NCI-H2196 treated with DMSO at 0.1 percent for 48 hours (cell line): ENCODE measurements around the gene SWT1.
"Not testable (repeated sequence)": the region's sequence is repeated elsewhere in the genome, so short reads cannot be mapped to it uniquely, and the experiment has no call there.

Source experiments
- DNase-seq: peaks from one replicate; lab custom pipeline; 2025; ENCODE audit not compliant: unreplicated experiment; lab: John Stamatoyannopoulos, UW

SWT1 gene

DNA sequence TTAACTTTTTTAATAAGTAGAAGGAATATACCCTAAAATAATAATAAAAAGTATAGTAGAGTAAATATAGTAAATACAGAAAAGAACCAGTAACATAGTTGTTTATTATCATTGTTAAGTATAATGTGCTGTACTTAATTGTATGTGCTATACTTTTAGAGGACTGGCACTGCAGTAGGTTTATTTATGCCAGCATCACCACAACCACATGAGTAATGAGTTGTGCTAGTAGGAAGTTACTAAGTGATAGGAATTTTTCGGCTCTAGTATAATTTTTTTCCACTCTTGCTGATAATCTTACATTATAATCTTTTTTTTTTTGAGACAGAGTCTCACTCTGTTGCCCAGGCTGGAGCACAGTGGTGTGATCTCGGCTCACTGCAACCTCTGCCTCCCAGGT is 88.5 kb downstream of the SWT1 start:
- no peak for DNase-seq

DNA sequence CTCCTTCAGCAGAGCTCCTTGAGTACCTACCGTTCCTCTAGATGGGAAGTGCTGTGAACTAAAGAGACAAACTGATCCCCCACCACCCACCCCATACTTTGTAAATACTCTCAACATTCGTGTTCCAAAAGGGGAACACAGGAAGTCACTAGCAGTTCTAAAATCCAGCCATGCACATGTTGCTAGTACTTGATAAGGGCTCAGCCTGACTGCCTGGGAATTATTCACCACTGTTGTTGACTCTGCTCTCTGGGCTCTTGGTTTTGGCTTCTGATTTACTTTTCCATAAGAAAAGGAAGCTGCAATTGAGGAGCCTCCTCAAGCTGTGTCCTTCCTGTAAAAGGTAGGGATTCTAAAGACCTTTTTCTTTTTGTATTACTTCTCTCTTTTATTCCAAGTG is 92.6 kb downstream of the SWT1 start:
- DNase-seq, result no peak

DNA sequence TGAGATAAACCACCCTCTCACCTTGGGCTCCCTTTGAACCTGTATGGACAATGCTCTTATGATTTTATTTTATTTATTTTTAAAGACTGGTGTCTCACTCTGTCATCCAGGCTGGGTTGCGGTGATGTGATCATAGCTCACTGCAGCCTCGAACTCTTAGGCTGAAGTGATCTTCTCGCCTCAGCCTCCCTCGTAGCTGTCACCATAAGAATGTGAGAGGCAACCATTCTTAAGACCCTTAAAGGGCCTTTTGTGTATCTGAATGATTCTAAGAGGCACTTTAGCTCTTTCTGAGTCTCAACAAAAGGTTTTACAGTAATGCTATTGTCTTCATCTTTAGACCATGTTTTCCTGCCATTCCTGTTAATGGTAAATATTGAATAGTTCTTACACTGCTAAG is 93.1 kb downstream of the SWT1 start:
- DNase-seq, result no peak

DNA sequence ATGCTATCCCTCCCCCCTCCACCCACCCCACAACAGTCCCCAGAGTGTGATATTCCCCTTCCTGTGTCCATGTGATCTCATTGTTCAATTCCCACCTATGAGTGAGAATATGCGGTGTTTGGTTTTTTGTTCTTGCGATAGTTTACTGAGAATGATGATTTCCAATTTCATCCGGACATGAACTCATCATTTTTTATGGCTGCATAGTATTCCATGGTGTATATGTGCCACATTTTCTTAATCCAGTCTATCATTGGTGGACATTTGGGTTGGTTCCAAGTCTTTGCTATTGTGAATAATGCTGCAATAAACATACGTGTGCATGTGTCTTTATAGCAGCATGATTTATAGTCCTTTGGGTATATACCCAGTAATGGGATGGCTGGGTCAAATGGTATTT is 95.0 kb downstream of the SWT1 start:
- not testable (repeated sequence) for DNase-seq

DNA sequence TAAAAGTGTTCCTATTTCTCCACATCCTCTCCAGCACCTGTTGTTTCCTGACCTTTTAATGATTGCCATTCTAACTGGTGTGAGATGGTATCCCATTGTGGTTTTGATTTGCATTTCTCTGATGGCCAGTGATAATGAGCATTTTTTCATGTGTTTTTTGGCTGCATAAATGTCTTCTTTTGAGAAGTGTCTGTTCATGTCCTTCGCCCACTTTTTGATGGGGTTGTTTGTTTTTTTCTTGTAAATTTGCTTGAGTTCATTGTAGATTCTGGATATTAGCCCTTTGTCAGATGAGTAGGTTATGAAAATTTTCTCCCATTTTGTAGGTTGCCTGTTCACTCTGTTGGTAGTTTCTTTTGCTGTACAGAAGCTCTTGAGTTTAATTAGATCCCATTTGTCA is 95.4 kb downstream of the SWT1 start:
- not testable (repeated sequence) for DNase-seq

DNA sequence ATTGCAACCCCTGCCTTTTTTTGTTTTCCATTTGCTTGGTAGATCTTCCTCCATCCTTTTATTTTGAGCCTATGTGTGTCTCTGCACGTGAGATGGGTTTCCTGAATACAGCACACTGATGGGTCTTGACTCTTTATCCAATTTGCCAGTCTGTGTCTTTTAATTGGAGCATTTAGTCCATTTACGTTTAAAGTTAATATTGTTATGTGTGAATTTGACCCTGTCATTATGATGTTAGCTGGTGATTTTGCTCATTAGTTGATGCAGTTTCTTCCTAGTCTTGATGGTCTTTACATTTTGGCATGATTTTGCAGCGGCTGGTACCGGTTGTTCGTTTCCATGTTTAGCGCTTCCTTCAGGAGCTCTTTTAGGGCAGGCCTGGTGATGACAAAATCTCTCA is 98.6 kb downstream of the SWT1 start:
- not testable (repeated sequence) for DNase-seq

DNA sequence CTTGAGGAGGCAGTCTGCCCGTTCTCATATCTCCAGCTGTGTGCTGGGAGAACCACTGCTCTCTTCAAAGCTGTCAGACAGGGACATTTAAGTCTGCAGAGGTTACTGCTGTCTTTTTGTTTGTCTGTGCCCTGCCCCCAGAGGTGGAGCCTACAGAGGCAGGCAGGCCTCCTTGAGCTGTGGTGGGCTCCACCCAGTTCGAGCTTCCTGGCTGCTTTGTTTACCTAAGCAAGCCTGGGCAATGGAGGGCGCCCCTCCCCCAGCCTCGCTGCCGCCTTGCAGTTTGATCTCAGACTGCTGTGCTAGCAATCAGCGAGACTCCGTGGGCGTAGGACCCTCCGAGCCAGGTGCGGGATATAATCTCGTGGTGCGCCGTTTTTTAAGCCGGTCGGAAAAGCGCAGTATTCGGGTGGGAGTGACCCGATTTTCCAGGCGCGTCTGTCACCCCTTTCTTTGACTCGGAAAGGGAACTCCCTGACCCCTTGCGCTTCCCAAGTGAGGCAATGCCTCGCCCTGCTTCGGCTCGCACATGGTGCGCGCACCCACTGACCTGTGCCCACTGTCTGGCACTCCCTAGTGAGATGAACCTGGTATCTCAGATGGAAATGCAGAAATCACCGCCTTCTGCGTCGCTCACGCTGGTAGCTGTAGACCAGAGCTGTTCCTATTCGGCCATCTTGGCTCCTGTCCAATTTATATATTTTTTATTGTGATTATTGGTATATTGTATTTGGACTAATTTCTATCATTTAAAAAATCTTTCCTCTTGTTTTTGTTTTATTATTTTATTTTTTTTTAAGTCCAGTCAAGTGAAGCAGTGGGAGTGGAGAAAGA is 100.4 kb downstream of the SWT1 start:
- DNase-seq, result not testable (repeated sequence)

DNA sequence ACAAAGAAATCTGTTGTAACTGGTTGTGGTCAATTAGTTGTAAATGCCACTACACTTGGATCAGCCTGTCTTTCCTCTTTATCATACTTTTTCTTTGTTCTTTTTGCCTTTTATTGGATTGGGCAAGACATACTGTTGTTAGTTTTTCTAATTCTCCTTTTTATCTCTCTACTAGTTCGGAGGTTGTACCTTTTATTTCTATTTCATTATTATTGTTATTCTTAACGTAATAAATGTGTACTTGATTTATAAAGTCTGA is 100.9 kb downstream of the SWT1 start:
- no peak for DNase-seq

DNA sequence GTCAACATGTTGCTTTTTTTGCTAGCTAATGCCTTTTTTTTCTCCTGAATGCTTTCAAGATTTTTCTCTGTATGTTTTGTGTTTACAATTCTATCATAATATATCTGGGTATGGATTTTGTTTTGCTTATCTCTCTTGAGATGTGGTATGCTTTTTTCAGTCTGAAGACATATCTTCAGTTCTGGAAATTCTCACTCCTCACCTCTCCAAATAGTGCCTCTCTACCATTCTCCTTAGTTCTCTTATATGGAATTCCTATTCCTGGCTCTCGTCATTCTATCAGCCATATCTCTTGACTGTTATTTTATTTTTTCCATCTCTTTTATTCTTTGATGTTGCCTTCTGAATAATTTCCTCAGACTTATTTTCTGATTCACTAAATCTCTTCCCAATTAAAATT is 101.7 kb downstream of the SWT1 start:
- DNase-seq, result no peak

DNA sequence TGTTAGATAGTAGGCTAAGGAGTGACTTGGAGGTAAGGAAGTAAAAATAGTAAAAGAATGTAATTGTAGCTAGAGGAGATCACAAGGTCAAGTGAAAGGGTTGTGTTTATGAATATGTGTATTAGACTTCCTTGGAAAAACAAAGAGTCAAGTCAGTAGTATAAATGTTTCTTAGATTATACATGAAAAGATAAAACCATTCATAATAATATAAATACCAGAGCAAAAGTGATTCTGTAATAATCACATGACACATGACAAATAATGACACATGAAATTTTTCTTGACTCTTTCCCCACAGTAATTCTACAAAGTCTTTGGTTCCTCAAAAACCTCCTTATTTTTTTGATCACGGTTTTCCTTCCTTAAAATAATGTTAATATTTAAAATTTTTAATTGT is 103.6 kb downstream of the SWT1 start:
- DNase-seq, result no peak

DNA sequence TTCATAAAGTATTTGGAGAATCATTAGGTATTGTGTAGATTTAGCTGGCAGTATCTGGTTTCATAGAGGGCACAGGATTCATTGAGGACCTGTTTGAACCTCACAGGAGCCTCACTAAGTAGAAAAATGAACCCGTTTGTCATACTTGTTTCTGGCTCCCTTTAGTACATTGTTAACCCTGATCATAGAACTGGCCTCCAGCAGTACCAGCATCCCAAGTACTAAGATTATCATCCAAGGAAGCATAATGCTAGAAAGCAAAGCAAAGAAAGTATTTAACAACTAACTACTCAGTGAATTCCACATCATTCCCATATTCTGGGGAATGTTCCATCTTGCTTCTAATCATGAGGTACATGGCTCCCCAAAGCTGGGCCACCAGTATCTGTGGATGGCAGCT is 105.2 kb downstream of the SWT1 start:
- no peak for DNase-seq

DNA sequence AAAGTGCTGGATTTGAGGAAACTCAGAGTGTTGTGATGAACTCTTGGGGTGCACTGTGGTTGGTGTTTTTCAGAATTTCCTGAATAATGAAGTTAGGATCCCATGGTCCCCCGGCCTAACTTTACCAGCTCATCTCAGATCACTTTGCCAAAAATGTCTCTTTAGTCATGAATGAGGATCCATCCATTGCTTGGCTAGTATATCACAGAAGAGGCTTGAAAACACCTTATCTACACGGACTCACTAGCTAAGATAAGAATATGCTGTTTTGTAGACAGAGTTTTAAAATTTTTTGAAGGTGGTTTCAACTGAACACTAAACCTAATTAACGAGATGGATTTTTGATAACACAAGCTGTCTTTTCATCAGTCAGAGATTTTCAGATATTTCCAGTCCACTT is 106.3 kb downstream of the SWT1 start:
- DNase-seq, result no peak

DNA sequence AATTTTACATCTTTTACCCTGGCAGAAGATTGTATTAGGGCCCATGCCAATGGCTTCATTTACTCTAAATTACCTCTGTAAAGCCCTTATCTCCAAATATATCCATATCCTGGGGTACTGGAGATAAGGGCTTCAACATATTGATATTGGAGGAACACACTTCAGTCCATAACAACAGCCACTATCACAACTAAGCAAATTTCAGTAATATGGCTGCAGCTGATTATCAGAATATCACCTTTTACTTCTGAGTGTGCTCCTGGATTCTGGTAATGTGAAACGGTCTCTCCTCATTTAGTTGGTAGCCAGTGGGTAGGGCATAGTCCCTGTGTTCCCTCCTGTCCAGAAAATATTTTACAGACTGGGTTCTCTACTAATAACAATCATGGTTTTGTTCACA is 106.8 kb downstream of the SWT1 start:
- DNase-seq, result no peak

DNA sequence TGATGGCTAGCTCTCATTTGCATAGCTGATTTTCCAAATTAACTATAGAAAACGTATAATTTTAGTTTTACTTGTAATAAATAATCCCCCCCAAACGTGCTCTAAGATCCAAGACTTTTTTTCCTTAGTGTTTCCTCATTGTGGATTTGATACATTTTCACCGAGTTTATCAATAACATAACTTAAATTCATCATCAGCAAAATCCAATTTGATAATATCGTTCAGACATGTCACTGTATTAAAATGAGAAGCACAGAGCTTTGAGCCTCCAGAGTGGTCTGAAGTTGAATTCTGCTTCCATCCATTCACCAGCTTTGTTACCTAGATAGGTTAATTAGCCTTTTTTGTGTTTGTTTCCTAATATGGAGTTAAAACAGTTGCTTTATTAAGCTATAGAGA is 108.3 kb downstream of the SWT1 start:
- no peak for DNase-seq

DNA sequence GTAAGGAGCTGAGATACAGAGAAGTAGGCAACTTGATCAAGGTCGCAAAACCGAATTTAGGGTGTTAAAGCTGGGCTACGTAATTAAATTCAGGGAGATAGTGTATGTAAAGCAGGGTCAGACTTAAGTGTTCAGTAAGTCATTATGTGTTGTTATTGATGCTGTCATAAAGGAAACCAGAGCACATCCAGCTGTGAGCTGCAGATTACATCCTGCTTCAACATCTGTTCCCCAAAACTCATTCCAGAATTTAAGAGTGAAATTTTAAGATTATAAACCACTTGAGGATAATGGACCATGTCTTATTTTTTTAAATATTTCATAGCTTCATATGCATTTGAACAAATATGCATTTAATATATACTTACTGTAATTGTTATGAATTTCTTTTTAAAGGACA is 110.3 kb downstream of the SWT1 start:
- DNase-seq, result no peak

DNA sequence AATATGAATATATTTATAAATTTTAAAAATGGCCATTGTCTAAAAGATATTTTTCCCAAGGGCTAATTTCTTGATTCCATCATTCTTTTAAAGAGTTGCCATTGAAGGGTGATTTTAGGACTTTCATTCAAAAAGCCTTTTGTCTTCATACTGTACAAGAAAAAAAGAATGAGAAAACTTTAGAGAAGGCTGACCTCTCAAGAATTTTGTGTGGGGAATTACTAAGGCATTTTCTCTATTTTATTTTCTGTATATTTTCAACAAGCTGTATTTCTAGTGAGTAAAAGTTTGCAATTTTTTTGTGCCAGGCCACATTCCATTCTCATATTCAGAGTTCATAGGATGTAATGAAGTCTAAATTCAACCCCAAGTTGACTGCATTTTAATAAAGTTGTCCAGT is 110.7 kb downstream of the SWT1 start:
- DNase-seq, result no peak

DNA sequence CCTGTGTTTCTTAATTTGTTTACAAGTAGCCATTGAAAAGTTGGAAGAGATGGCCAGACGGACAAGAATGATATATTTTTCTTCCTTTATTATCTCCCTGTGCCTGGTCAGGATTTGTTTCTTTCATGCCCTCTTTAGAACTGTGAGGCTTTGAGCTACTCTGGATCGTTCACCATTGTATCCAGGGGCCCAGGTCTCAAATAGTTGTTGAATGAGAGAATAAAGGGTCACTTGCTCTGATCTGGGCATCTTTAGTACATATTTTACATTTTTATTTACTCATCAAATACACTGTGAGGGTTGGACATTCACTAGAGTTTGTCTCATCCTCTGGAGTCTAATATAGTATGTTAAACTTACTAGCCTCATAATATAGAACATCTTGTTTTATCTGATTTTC is 111.4 kb downstream of the SWT1 start:
- no peak for DNase-seq

DNA sequence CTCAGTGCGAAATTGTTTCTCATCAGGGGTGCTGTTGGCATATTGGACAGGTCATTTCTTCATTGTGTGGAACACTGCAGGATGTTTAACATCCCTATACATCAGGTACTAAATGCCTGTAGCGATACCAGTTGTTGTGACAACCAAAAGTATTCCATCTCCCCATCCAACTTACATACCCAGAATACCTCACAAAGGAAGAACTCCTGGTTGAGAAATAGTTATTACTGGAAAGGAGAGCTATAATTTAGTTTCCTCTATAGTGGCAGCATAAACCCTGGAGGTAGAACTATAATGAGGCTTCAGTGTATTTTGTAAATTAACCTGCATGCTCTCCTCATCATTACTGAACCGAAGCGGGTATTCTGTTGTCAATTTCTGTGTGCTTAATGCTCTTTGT is 115.0 kb downstream of the SWT1 start:
- DNase-seq, result no peak

DNA sequence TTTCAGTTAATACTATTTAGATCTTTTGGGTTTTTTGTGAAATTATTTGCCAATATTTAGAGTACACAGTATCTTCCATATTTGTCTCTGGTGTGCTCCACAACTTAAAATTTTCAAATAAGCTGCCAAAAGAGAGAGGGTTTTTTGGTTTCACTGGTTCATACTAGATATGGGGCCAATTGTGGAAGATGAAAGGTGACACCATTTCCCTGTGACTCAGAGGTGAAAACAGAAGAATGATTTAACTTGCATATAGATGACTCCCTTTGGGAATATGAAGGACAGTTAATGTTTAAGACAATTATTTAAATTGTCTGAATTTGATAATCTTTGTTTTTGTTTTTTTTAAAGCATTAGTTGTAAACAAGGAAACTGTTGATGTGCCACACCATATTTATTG is 122.6 kb downstream of the SWT1 start:
- no peak for DNase-seq

DNA sequence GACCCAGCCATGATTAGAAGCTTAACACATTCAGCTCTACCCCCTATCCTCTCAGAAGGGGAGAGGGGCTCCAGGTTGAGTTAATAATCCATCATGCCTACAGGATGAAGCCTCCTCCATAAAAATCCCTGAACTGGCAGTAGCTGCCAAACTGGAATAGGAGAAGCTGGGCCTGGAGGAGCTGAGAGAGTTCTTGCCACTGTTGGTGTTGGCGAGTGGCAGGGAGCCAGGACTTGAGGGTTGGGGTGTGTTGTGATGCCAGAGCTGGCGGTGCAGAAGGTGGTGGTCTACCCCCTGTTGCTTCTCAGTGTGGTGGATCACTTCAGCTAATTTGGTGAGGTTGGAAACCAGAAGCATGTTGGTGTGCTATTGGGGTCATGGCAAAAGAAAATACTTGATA is 123.6 kb downstream of the SWT1 start:
- no peak for DNase-seq

DNA sequence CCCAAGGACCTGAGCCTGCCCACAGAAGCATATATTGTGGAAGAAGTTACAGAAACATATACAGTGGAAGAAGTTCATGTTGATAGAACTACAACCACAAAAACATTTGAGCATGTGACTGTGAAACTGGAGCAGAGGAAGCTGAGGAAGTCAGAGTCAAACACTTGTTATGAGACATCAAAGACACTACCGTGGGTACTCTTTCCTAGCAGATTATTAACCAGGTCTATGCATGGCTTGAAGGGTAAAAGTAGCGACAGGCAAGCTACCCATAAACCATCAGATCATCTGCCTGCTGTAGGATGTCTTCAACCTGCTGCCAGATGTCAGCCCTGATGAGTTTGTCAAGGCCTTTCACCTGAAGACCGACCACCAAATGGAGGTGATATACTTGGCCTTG is 124.3 kb downstream of the SWT1 start:
- no peak for DNase-seq

DNA sequence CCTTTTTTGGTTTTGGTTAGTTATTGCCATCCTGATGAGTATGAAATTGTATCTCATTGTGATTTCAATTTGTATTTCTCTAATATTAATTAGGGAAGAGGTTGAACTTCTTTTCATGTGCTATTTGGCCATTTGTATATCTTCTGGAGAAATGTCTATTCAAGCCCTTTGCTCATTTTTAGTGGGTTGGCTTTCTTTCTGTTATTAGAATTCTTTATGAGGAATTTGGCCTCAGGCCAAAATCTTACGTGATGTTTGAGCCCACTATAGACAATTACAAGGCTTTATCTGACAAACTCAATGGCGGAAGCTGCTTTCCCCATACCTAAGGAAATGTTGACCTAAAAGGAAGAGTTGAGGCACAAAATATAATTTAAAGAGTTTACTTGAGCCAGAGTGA is 127.1 kb downstream of the SWT1 start:
- DNase-seq, result no peak

DNA sequence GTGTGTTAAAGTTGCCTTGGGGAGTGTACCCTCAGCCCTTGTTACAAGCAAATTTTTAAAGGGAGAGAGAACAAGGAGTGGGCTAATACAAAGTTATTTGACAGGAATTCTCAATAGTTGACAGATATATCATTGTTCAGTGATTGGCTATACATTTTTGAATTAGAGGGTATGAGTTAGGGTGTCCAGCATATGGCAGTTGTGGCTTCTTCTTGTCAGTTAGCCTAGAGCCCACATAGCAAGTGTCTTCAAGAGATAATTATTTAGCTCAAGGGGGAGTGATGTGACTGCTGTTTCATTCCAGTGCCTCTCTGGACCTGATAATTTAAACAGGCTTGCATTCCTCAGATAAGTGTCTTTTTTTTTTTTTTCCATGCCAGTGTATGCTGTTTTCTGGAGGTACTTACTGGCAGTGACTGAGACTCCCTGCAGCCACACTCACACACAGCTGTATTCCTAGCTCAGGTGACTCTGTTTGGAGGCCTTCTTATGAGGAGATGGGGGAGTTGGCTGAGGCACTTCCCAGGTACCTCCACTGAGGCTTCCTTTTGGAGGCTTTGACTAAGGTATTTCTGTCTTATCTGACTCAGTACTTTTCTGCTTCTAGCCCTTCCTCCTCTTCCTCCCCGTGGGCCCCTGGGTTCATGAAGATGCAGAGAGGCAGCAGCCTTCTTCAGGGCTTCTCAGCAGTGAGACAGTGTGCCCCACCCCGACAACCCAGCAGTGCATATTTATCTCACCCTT is 127.7 kb downstream of the SWT1 start:
- DNase-seq, result no peak
